ENCODE measurements around the gene GBGT1. TPM values are rescaled to one million over a fixed set of nuclear protein-coding genes. Genes with fewer than 3 reads are reported as not detected.

GBGT1 gene
- total and polyA plus RNA-seq, 9 of the 15 experiments (the other 6 are each of a cell fraction or from before 2014, with no cell fraction given): 0.55 to 25.8 (median 13.7) TPM

- TF ChIP-seq E2F1 (CRISPR knock-in tag; IDR thresholded peaks at IDR 0.05): peak; percentile 85
- TF ChIP-seq SIN3B (IDR thresholded peaks at IDR 0.05; ENCODE audit: low read depth): no peak
- no peak for TF ChIP-seq PCBP2 (IDR thresholded peaks at IDR 0.05; ENCODE audit: low read depth, low read length, poor library complexity, severe bottlenecking)
- no peak for TF ChIP-seq KDM1A (IDR thresholded peaks at IDR 0.05)
- TF ChIP-seq CREBBP (IDR thresholded peaks at IDR 0.05; ENCODE audit: low read depth, low read length): no peak
- TF ChIP-seq ATF7 (IDR thresholded peaks at IDR 0.05): peak; percentile 86
- TF ChIP-seq CREB5 (CRISPR knock-in tag; IDR thresholded peaks at IDR 0.05): no peak
- 0 out of 2 replicates have a peak, but pooled peaks have one; percentile 41 for TF ChIP-seq ELK3 (CRISPR knock-in tag; IDR thresholded peaks at IDR 0.05)
- TF ChIP-seq NELFE (IDR thresholded peaks at IDR 0.05; ENCODE audit: insufficient read depth, insufficient read length): no peak
- peak; percentile 94 for TF ChIP-seq USF1 (CRISPR knock-in tag; IDR thresholded peaks at IDR 0.05)
- TF ChIP-seq HDGF (IDR thresholded peaks at IDR 0.05): 0 out of 2 replicates have a peak, but pooled peaks have one; percentile 67
- TF ChIP-seq GTF2B (IDR thresholded peaks at IDR 0.05; ENCODE audit: extremely low read depth, insufficient read length): no peak
- peak; percentile 66; the same call in 1 of the 2 replicates for TF ChIP-seq ZNF24 (IDR thresholded peaks at IDR 0.05)
- TF ChIP-seq U2AF1 (optimal IDR thresholded peaks at IDR 0.05; ENCODE audit: low read depth, low read length): peak; percentile 80
- TF ChIP-seq EP400 (IDR thresholded peaks at IDR 0.05): peak; percentile 96
- peak; percentile 94 for TF ChIP-seq E2F3 (CRISPR knock-in tag; IDR thresholded peaks at IDR 0.05)
- no peak for TF ChIP-seq FOXA3 (CRISPR knock-in tag; conservative IDR thresholded peaks at IDR 0.05 in 1 of 2, IDR thresholded peaks at IDR 0.05 in 1 of 2)
- no peak for TF ChIP-seq THRA (IDR thresholded peaks at IDR 0.05)
- TF ChIP-seq ZBTB1 (CRISPR knock-in tag; IDR thresholded peaks at IDR 0.05; ENCODE audit: borderline replicate concordance, low read depth): no peak
- peak; percentile 72; the same call in 1 of the 2 replicates for TF ChIP-seq ZNF511 (CRISPR knock-in tag; IDR thresholded peaks at IDR 0.05)
Measured at GRCh38 chr9:133149130-133150015, 14.3 kb downstream of the GBGT1 start (continued).

All from K562 (cell line).